Measurements from ENCODE around the gene PRXL2A.

Gene PRXL2A

GRCh38 chr10:80468806-80469421 lies 60.6 kb downstream of the PRXL2A start:
- H3K27ac ChIP-seq = peak overlapping the region; percentile 99
- no peak for TF ChIP-seq CTCF (conservative IDR thresholded peaks at IDR 0.05)

- TF ChIP-seq CTCF (conservative IDR thresholded peaks at IDR 0.05) = no peak
- H3K27ac ChIP-seq = peak overlapping the region; percentile 99
These were observed 61.9 kb downstream of the PRXL2A start for GRCh38 chr10:80470266-80470665.

- H3K27ac ChIP-seq = peak overlapping the region; percentile 99
- TF ChIP-seq CTCF (conservative IDR thresholded peaks at IDR 0.05) = no peak
These were observed 62.6 kb downstream of the PRXL2A start for GRCh38 chr10:80471001-80471400.

- H3K27ac ChIP-seq = peak overlapping the region; percentile 99; the same call in 1 of the 2 replicates
- no peak for TF ChIP-seq CTCF (conservative IDR thresholded peaks at IDR 0.05)
These were observed 63.4 kb downstream of the PRXL2A start for GRCh38 chr10:80471715-80472233.

GRCh38 chr10:80472234-80473095 lies 64.1 kb downstream of the PRXL2A start:
- peak overlapping the region; percentile 99; the same call in 1 of the 2 replicates for H3K27ac ChIP-seq
- TF ChIP-seq CTCF (conservative IDR thresholded peaks at IDR 0.05) = no peak

GRCh38 chr10:80473096-80473657 lies 64.8 kb downstream of the PRXL2A start:
- H3K27ac ChIP-seq = peak overlapping the region; percentile 99; the same call in 1 of the 2 replicates
- TF ChIP-seq CTCF (conservative IDR thresholded peaks at IDR 0.05) = no peak

All from VCaP (cell line).